ENCODE measurements around the gene ELOVL5. TPM values are rescaled to one million over a fixed set of nuclear protein-coding genes. Genes with fewer than 3 reads are reported as not detected.

ELOVL5 gene
- total RNA-seq, 4 donors from 2014 or later: 5.6 to 7.2 (median 6.2) TPM

DNA sequence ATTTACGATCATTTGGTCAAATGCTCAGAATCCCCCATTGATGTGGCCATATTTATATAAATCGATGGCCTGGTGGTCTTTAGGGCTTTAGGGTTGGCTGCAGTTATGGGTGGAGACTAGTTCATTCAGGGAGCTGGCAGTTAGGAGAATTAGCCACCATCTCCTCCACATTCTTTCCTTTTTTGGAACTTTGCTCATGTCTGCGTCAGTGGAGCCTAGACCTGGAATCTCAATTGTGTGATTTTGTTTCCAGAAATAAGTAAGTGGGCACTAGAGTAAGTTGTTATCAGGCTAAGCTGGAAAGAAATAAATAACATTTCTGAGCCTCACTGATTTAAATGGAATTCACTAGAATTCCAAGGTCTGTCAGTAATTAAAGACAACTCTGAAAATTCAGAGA lies 29.0 kb upstream of the ELOVL5 start:
- intact Hi-C loops (cut with DNase I; ENCODE audit: low total_unique reads): no loop called here
- Histone ChIP-seq H3K36me3 (no peaks in the 10 kb centered on the region), H3K27ac (no peak overlapping the region), H3K4me3 (no peak overlapping the region), H3K4me1 (no peaks in the 10 kb centered on the region), H3K9me3 (no peaks in the 10 kb centered on the region), H3K27me3 (no peaks in the 10 kb centered on the region)
- DNase-seq (no peak), ATAC-seq (no peak)
- in situ Hi-C loops (cut with MboI; ENCODE audit: low sequenced_read_pairs in 4 of 4): no loop called here
- TF ChIP-seq POLR2A (IDR thresholded peaks at IDR 0.05) (no peak), CTCF (IDR thresholded peaks at IDR 0.05 in 4 of 5, conservative IDR thresholded peaks at IDR 0.05 in 1 of 5) (no peak)

GRCh38 chr6:53377289-53377688 lies 28.5 kb upstream of the ELOVL5 start:
- H3K27me3 ChIP-seq: no peaks in the 10 kb centered on the region
- H3K27ac ChIP-seq: no peak overlapping the region
- H3K9me3 ChIP-seq: no peaks in the 10 kb centered on the region
- DNase-seq (no peak), ATAC-seq (no peak)
- intact Hi-C loops (cut with DNase I; ENCODE audit: low total_unique reads): no loop called here
- no peak overlapping the region for H3K4me3 ChIP-seq
- no peaks in the 10 kb centered on the region for H3K36me3 ChIP-seq
- in situ Hi-C loops (cut with MboI; ENCODE audit: low sequenced_read_pairs in 4 of 4): no loop called here
- no peak for TF ChIP-seq CTCF (IDR thresholded peaks at IDR 0.05 in 4 of 5, conservative IDR thresholded peaks at IDR 0.05 in 1 of 5)
- no peak for TF ChIP-seq POLR2A (IDR thresholded peaks at IDR 0.05)
- H3K4me1 ChIP-seq: no peaks in the 10 kb centered on the region

DNA sequence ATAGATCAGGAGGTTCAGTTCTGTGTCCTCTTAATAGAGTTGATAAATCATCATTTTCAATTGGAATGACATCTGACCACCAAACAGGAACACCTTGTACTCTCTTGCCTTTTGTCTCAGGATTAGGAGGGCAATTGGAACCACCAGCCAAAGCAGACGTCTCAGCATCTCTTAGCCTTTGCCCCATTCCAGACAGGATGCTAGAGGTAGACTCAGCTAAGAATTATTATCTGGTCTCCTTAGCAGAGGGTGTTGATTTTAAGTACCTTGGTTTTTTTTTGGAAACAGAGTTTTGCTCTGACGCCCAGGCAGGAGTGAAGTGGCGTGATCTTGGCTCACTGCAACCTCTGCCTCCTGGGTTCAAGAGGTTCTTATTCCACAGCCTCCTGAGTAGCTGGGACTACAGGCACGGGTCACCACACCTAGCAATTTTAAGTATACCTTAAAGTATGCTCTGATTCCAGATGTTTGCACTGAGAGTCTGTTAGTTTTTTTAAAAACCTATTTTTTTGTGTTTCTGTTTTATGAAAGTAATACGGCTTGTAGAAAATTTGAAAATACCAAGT lies 28.0 kb upstream of the ELOVL5 start:
- H3K4me1 ChIP-seq: no peaks in the 10 kb centered on the region
- TF ChIP-seq CTCF (IDR thresholded peaks at IDR 0.05 in 4 of 5, conservative IDR thresholded peaks at IDR 0.05 in 1 of 5) (no peak), POLR2A (IDR thresholded peaks at IDR 0.05) (no peak)
- no peaks in the 10 kb centered on the region for H3K9me3 ChIP-seq
- no peak overlapping the region for H3K4me3 ChIP-seq
- DNase-seq: no peak
- ATAC-seq: no peak
- no peaks in the 10 kb centered on the region for H3K36me3 ChIP-seq
- H3K27ac ChIP-seq: no peak overlapping the region
- no peaks in the 10 kb centered on the region for H3K27me3 ChIP-seq
- intact Hi-C loops (cut with DNase I; ENCODE audit: low total_unique reads): no loop called here
- in situ Hi-C loops (cut with MboI; ENCODE audit: low sequenced_read_pairs in 4 of 4): no loop called here

DNA sequence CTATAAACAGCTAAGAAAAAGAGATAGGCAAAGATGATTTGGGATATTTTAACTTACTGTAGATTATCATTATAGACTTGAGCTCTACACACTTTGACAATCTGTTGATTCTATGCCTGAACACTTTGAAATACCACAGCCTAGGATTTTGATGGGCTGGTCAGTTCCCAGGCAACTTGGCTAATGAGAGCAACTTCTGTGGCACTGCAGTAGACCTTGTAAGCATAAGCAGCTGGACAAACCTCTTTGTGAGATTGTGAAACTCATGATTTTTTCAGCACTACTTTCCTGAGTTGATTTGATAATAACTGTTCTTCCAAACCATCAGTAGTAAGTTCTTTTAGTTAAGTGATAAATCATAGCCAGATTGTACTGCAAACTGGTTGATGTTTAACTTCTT lies 27.1 kb upstream of the ELOVL5 start:
- intact Hi-C loops (cut with DNase I; ENCODE audit: low total_unique reads): no loop called here
- Histone ChIP-seq H3K27me3 (no peaks in the 10 kb centered on the region), H3K27ac (no peak overlapping the region), H3K4me3 (no peak overlapping the region), H3K9me3 (no peaks in the 10 kb centered on the region), H3K4me1 (no peaks in the 10 kb centered on the region), H3K36me3 (no peaks in the 10 kb centered on the region)
- no peak for TF ChIP-seq CTCF (IDR thresholded peaks at IDR 0.05 in 4 of 5, conservative IDR thresholded peaks at IDR 0.05 in 1 of 5)
- TF ChIP-seq POLR2A (IDR thresholded peaks at IDR 0.05): no peak
- ATAC-seq (no peak), DNase-seq (no peak)
- in situ Hi-C loops (cut with MboI; ENCODE audit: low sequenced_read_pairs in 4 of 4): no loop called here

DNA sequence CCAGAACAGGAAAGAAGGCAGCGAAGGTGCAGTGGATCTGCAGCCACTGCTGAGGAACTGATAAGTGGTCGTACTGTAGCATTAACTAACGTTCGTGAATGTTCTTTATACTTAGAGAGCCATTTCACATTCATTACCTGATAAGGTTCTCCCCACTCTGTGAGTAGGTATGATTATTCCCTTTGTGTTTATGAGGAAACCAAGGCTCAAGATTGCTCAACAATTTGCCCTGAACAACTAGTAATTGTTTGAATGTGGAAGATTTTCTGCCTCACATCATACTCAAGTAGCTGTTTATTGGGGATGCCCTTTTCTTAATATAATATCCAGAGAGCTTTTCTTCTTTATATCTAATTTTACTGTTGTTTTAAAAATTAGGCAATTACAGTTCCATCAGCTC lies 24.9 kb upstream of the ELOVL5 start:
- in situ Hi-C loops (cut with MboI; ENCODE audit: low sequenced_read_pairs in 4 of 4): no loop called here
- Histone ChIP-seq H3K36me3 (no peaks in the 10 kb centered on the region), H3K9me3 (no peaks in the 10 kb centered on the region), H3K27me3 (no peaks in the 10 kb centered on the region), H3K27ac (no peak overlapping the region), H3K4me3 (no peak overlapping the region), H3K4me1 (no peaks in the 10 kb centered on the region)
- TF ChIP-seq CTCF (IDR thresholded peaks at IDR 0.05 in 4 of 5, conservative IDR thresholded peaks at IDR 0.05 in 1 of 5) (no peak), POLR2A (IDR thresholded peaks at IDR 0.05) (no peak)
- DNase-seq: no peak
- intact Hi-C loops (cut with DNase I; ENCODE audit: low total_unique reads): no loop called here
- no peak for ATAC-seq

Measured in gastrocnemius medialis (tissue), 4 donors.